ENCODE measurements around the gene HPSE2. TPM values are rescaled to one million over a fixed set of nuclear protein-coding genes. Genes with fewer than 3 reads are reported as not detected.

Gene HPSE2
- total RNA-seq, 1 donor from 2014 or later = not detected

DNA sequence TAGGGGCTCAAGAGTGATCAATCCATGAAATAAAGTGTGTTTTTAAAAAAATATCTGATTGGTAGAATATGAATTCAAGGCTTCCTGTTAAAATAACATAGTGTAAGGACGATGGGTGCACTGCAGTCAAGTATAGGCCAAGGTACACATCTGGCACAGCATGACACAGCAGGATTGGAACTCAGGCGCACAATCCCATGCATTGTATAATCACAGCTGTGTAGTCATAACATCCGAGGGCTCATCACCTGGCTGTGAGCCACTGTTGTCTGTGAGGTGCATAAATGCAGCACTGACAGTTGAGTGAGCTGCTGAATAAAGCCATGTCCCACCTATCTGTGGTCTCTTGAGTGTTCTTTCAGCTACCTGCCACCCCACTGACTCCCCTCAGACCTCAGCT lies 646.6 kb downstream of the HPSE2 start:
- H3K9me3 Mint-ChIP-seq = no peaks in the 10 kb centered on the region
- H3K36me3 Mint-ChIP-seq (ENCODE audit: low read depth) = no peaks in the 10 kb centered on the region
- DNase-seq (ENCODE audit: low spot score) = no peak
- peaks cover 4% of the 10 kb centered on the region for H3K27me3 Mint-ChIP-seq (ENCODE audit: insufficient read depth)
- no peaks in the 10 kb centered on the region for H3K4me1 Mint-ChIP-seq (ENCODE audit: low read depth)
- H3K27ac Mint-ChIP-seq = no peak overlapping the region
- intact Hi-C loops (cut with micrococcal nuclease) = no loop called here
- H3K4me3 Mint-ChIP-seq = no peak overlapping the region

DNA sequence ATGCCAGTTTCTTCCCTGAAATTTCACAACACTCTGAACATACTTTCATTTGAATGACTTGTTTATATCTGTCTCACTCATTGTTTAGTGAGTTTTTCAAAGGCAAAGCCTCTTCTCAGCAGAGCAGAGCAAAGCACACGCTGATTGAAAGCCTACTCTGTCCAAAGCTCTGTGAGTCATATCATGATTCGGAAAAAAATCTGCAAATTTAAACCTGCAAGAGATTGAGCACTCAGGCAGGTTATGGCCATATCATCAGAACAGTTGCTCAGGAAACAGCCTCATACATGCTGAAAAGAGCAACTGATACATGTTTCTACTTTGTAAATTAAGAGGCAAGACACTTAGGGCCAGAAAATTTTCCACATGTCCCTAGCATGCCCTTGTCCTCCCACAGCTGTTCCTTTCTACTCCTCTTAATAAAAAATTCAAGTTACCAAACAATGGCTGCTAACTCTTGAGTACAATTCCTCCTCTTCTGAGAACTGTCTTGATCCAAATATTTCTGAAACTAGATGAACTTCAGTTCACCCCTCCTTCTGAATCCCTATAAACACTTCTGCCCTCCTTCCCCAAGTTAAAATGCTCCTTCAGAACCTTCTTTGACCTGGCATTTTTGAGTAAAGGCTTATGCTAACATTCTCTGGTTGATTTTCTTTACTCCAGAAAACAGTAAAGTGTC lies 648.4 kb downstream of the HPSE2 start:
- intact Hi-C loops (cut with micrococcal nuclease) = no loop called here
- H3K27ac Mint-ChIP-seq = no peak overlapping the region
- H3K4me3 Mint-ChIP-seq = no peak overlapping the region
- H3K9me3 Mint-ChIP-seq = no peaks in the 10 kb centered on the region
- no peaks in the 10 kb centered on the region for H3K4me1 Mint-ChIP-seq (ENCODE audit: low read depth)
- DNase-seq (ENCODE audit: low spot score) = no peak
- H3K36me3 Mint-ChIP-seq (ENCODE audit: low read depth) = no peaks in the 10 kb centered on the region
- peaks cover 4% of the 10 kb centered on the region for H3K27me3 Mint-ChIP-seq (ENCODE audit: insufficient read depth)

DNA sequence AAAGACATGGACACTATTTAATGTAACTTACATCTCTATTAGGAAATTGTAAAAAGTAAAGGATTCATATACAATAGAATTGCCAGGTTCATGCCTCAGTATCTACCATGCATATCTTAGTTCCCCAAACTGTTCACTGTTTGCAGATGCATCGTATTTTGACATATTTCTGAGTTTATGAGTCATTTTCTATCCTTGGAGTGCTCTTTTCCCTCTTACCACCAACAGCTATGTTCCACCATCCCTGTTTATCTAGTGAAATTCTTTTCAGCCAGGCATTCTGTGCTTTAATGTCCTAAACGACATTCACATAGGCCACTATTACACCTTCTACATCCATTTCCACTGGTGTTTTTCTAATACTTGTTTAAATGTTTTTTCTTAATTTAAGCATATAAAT lies 649.6 kb downstream of the HPSE2 start:
- intact Hi-C loops (cut with micrococcal nuclease) = no loop called here
- Mint-ChIP-seq H3K4me1 (ENCODE audit: low read depth) (no peaks in the 10 kb centered on the region), H3K9me3 (no peaks in the 10 kb centered on the region), H3K27ac (no peak overlapping the region), H3K4me3 (no peak overlapping the region), H3K36me3 (ENCODE audit: low read depth) (no peaks in the 10 kb centered on the region), H3K27me3 (ENCODE audit: insufficient read depth) (peaks cover 6% of the 10 kb centered on the region)
- no peak for DNase-seq (ENCODE audit: low spot score)

DNA sequence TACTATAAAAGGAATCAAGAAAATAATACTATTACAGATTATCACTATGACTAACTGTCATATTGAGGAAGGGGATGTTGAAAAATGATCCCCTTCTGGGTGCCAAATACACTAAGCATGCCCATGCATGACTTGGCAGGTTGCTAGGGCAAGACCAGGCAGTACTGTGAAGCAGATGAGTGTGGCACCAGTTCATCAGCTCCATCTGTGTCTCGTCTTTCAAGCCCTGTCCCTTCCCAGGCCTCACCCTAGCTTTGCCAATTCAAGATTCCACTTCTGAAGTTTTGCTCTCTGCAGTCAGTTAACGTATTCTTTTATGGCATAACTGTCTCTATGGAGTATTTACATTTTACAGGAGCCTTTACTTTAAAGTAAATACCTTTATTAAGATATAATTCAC lies 653.3 kb downstream of the HPSE2 start:
- DNase-seq (ENCODE audit: low spot score) = no peak
- Mint-ChIP-seq H3K4me1 (ENCODE audit: low read depth) (no peaks in the 10 kb centered on the region), H3K27me3 (ENCODE audit: insufficient read depth) (peaks cover 12% of the 10 kb centered on the region), H3K9me3 (no peaks in the 10 kb centered on the region), H3K27ac (no peak overlapping the region), H3K4me3 (no peak overlapping the region), H3K36me3 (ENCODE audit: low read depth) (no peaks in the 10 kb centered on the region)
- intact Hi-C loops (cut with micrococcal nuclease) = no loop called here

DNA sequence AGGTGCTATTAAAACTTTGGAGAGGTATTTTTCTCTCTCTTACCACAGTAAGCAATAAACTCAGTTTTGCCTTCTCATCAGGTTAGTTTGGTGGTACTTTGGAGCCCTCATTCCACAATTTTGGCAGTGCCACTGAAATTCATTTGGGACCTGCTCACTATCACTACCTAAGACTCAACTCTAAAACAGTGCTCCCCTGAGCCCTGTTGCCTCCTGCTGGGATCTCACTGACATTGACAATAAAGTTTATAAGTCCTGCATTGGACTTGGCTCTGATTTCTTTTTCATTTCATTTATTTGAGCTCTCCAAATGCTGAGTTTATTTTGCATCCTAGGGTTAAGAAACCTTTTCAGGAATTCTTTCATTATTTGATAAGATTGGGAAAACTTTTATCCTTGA lies 658.1 kb downstream of the HPSE2 start:
- no peak for DNase-seq (ENCODE audit: low spot score)
- intact Hi-C loops (cut with micrococcal nuclease) = no loop called here
- no peaks in the 10 kb centered on the region for H3K36me3 Mint-ChIP-seq (ENCODE audit: low read depth)
- no peaks in the 10 kb centered on the region for H3K4me1 Mint-ChIP-seq (ENCODE audit: low read depth)
- H3K4me3 Mint-ChIP-seq = no peak overlapping the region
- H3K27ac Mint-ChIP-seq = no peak overlapping the region
- peaks cover 12% of the 10 kb centered on the region for H3K27me3 Mint-ChIP-seq (ENCODE audit: insufficient read depth)
- no peaks in the 10 kb centered on the region for H3K9me3 Mint-ChIP-seq

DNA sequence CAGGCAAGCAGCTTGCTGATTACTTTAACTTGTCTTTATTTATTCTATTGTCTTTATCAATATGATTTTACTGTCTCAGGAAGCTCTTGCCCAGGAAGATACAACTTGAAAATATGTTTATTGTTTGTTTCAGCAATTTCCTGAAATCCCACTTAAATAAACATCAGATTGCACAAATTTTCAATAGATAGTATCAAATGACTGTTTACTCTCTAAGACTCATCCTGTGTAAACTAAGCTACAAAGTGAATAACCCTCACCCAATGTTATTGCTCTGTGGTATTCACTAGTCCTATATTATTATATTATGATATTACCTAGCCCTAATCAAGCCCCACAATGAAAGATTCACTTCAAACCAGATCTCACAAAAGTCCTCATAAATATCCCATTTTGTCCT lies 658.5 kb downstream of the HPSE2 start:
- no peaks in the 10 kb centered on the region for H3K9me3 Mint-ChIP-seq
- H3K27me3 Mint-ChIP-seq (ENCODE audit: insufficient read depth) = peaks cover 12% of the 10 kb centered on the region
- H3K36me3 Mint-ChIP-seq (ENCODE audit: low read depth) = no peaks in the 10 kb centered on the region
- no peak overlapping the region for H3K4me3 Mint-ChIP-seq
- no peak overlapping the region for H3K27ac Mint-ChIP-seq
- H3K4me1 Mint-ChIP-seq (ENCODE audit: low read depth) = no peaks in the 10 kb centered on the region
- no peak for DNase-seq (ENCODE audit: low spot score)
- intact Hi-C loops (cut with micrococcal nuclease) = no loop called here

DNA sequence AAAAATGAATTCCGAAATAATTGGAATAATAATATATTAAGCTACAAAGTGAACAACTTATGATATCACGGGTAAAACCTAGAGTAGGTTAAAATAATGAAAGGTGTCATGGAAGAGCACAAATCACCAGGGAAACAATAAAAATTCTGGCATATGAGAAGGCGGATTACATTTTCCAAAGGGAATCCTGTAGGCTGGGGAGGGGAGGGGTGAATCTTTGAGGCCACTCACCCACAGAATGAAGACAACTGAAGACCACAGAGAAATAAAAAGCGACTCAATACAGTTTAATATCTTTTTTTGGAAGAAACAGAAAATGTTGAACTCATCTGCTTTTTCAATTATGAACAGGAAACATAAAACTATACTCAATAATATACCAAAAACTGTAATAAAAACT lies 659.6 kb downstream of the HPSE2 start:
- H3K9me3 Mint-ChIP-seq = no peaks in the 10 kb centered on the region
- intact Hi-C loops (cut with micrococcal nuclease) = no loop called here
- H3K27me3 Mint-ChIP-seq (ENCODE audit: insufficient read depth) = peaks cover 10% of the 10 kb centered on the region
- DNase-seq (ENCODE audit: low spot score) = no peak
- no peaks in the 10 kb centered on the region for H3K4me1 Mint-ChIP-seq (ENCODE audit: low read depth)
- no peak overlapping the region for H3K4me3 Mint-ChIP-seq
- H3K36me3 Mint-ChIP-seq (ENCODE audit: low read depth) = no peaks in the 10 kb centered on the region
- H3K27ac Mint-ChIP-seq = no peak overlapping the region

DNA sequence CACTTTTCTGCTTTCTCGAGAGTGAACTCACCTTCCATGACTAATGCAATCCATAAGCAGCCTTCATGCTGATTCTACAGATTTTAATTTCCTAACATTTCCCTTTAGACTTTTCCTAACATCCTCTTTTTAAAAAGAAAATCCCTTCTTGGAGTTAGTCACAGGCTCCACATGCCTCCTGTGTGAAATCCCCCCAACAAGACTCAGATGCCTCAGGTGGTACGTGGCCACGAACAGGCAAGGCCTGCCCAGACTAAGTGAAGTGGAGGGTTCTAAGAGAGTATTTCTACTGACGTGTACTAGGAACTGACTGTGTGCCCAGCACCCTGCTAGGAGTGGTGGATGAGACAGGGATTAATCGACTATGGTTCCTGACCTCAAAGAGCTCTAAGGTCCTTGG lies 663.1 kb downstream of the HPSE2 start:
- no peaks in the 10 kb centered on the region for H3K9me3 Mint-ChIP-seq
- intact Hi-C loops (cut with micrococcal nuclease) = no loop called here
- peaks cover 2% of the 10 kb centered on the region for H3K27me3 Mint-ChIP-seq (ENCODE audit: insufficient read depth)
- no peak for DNase-seq (ENCODE audit: low spot score)
- H3K4me3 Mint-ChIP-seq = no peak overlapping the region
- H3K36me3 Mint-ChIP-seq (ENCODE audit: low read depth) = no peaks in the 10 kb centered on the region
- no peaks in the 10 kb centered on the region for H3K4me1 Mint-ChIP-seq (ENCODE audit: low read depth)
- no peak overlapping the region for H3K27ac Mint-ChIP-seq

DNA sequence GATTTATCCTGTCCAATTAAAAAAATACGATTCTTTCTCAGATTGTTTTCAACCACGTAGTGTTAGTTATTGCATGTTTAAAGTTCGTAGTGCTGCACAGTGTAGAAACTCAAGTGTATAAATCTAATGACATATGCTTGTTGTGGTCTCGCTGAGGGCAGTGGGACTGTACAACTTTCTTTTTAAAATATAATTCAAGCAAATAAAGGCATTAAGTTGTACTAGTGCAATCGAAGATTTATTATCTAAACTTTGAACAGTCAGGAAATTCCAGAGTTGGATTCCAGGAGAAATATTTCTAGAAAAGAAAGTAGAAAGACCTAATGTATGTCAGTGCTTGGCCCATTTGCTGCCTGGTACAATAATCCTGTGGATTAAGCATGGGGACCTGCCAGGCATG lies 664.8 kb downstream of the HPSE2 start:
- intact Hi-C loops (cut with micrococcal nuclease) = no loop called here
- Mint-ChIP-seq H3K4me3 (no peak overlapping the region), H3K9me3 (no peaks in the 10 kb centered on the region), H3K27me3 (ENCODE audit: insufficient read depth) (peaks cover 3% of the 10 kb centered on the region), H3K4me1 (ENCODE audit: low read depth) (no peaks in the 10 kb centered on the region), H3K36me3 (ENCODE audit: low read depth) (no peaks in the 10 kb centered on the region), H3K27ac (no peak overlapping the region)
- DNase-seq (ENCODE audit: low spot score) = no peak

DNA sequence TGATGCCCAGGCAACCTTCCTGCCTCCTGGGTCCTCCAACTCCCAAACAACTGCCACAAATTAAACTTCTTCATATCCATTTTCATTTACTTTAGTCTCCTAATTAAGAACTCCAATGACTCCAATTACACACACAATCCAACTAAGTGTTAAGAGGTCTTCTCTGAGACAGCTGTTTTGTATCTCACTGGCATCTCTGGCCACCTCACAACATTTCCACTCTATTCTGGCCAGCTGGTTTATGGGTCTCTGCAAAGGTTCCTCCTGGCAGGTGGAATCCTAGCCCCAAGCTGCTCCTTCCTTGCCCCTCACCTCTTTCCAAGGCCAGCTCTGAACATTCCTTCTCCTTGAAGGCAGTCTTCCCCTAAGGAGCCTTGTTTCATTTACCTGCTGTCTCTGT lies 665.8 kb downstream of the HPSE2 start:
- H3K36me3 Mint-ChIP-seq (ENCODE audit: low read depth) = no peaks in the 10 kb centered on the region

DNA sequence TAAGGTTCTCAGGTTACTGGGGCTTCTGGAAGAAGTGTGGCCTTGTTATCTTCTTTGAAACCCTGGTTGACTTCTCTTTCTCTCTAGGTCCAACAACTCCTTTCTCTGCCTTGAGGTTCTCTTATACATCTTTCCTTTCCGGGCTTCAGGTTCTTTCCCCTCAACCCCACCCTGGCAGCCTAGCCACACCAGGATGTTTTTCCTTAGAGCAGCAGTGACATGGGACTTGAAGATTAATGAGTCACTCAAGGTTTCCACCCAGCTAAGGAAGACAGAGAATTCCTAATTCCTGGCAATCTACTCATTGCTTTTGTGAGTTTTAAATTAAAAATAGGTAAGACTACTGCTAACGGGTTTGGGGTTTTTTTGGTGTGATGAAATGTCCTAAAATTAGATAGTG lies 667.1 kb downstream of the HPSE2 start:
- intact Hi-C loops (cut with micrococcal nuclease) = no loop called here
- Mint-ChIP-seq H3K9me3 (no peaks in the 10 kb centered on the region), H3K4me3 (no peak overlapping the region), H3K4me1 (ENCODE audit: low read depth) (no peaks in the 10 kb centered on the region), H3K27me3 (ENCODE audit: insufficient read depth) (peaks cover 6% of the 10 kb centered on the region), H3K36me3 (ENCODE audit: low read depth) (no peaks in the 10 kb centered on the region), H3K27ac (no peak overlapping the region)
- DNase-seq (ENCODE audit: low spot score) = no peak

More for the DNA sequence above, 665.8 kb downstream of the HPSE2 start:
- Mint-ChIP-seq H3K9me3 (no peaks in the 10 kb centered on the region), H3K4me3 (no peak overlapping the region), H3K27ac (no peak overlapping the region), H3K4me1 (ENCODE audit: low read depth) (no peaks in the 10 kb centered on the region), H3K27me3 (ENCODE audit: insufficient read depth) (peaks cover 3% of the 10 kb centered on the region)
- no peak for DNase-seq (ENCODE audit: low spot score)
- intact Hi-C loops (cut with micrococcal nuclease) = no loop called here

DNA sequence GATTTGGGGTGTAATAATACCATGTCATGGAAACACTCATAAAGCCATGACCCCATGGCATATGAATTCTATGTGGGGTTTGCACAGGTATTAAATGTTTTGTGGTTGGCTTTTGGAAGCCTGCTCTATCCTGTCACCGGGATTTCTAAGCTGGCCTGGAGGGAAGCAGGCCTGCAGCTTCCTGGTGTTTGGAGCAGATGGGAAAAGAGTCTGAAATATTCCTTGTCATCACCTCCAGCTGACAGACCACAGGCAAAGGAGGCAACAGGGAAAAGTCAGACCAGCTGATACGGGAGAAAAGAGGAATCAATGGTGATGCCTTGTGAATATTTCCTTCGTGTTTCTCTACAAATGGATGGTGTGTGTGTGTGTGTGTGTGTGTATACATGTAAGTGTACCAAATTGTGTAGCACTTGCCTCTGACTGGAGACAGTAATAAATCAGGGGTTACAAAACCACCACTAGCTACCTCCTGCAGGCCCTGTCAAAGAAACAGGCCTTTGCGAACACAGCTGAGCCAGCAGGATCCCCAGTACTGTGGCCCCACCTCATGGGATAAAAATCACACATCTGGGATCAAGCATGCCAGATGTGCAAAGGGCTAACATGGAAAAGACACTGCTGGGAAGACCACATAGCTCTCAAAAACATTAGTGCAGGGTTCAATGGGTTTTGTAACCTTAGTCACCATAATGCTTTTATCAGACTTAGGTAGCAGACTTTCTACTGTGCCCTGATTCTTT lies 668.1 kb downstream of the HPSE2 start:
- Mint-ChIP-seq H3K4me1 (ENCODE audit: low read depth) (no peaks in the 10 kb centered on the region), H3K9me3 (no peaks in the 10 kb centered on the region), H3K36me3 (ENCODE audit: low read depth) (no peaks in the 10 kb centered on the region), H3K27me3 (ENCODE audit: insufficient read depth) (peaks cover 6% of the 10 kb centered on the region), H3K4me3 (no peak overlapping the region), H3K27ac (no peak overlapping the region)
- intact Hi-C loops (cut with micrococcal nuclease) = no loop called here
- no peak for DNase-seq (ENCODE audit: low spot score)

DNA sequence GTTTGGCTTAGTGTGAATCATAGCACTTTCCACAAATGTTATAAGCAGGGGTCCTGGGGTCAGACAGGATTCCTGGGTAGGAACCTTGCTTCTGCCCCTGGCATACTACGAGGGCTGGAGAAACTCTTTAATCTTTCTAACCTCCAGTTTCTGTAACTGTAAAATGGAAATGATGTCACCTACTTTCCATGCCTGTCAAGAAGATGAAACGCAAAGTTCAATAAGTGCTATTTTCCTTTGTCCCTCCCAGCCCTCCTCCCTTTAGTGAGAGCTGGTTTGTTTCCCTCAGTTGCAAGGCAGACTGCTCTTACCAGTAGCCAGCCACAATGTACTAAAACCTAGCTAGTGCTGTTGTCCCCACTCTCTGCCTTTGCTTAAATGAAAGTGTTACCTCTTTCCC lies 671.8 kb downstream of the HPSE2 start:
- intact Hi-C loops (cut with micrococcal nuclease) = no loop called here
- H3K27me3 Mint-ChIP-seq (ENCODE audit: insufficient read depth) = peaks cover 6% of the 10 kb centered on the region
- no peak overlapping the region for H3K4me3 Mint-ChIP-seq
- H3K27ac Mint-ChIP-seq = no peak overlapping the region
- H3K4me1 Mint-ChIP-seq (ENCODE audit: low read depth) = no peaks in the 10 kb centered on the region
- DNase-seq (ENCODE audit: low spot score) = no peak
- H3K9me3 Mint-ChIP-seq = no peaks in the 10 kb centered on the region
- H3K36me3 Mint-ChIP-seq (ENCODE audit: low read depth) = no peaks in the 10 kb centered on the region

Measured in activated T-helper 1 cell treated with anti-CD3 and anti-CD28 coated beads, Interleukin-12 subunit alpha, Interleukin-12 subunit beta, Interleukin-2, Interleukin-4 antibody, amounts not matched to agents 30 ng/mL and 10 ng/mL and 1 ng/mL, durations not matched to agents 14 hours and 24 hours and 36 hours (primary cell).